HEK293 (cell line): Measurements from ENCODE around the gene LSM10.

Experiments used
- MEIS1 ChIP-seq: sonication (generic); formaldehyde crosslinking; IDR thresholded peaks from 2 replicates; pipeline ENCODE4 v1.8.1; 2022; ENCODE audit warnings: missing genetic modification reagents, mild to moderate bottlenecking, borderline replicate concordance
- REPIN1 ChIP-seq: fragments of 450-650 bp; formaldehyde crosslinking; IDR thresholded peaks from 2 replicates; pipeline ENCODE4 v1.5.1; 2017; ENCODE audit warnings: missing biosample characterization, missing genetic modification characterization, low read depth
- SCRT2 ChIP-seq: fragments of 450-650 bp; formaldehyde crosslinking; IDR thresholded peaks from 2 replicates; pipeline ENCODE4 v1.5.1; 2016; ENCODE audit warnings: missing biosample characterization, missing genetic modification characterization
- YY2 ChIP-seq: fragments of 450-650 bp; formaldehyde crosslinking; IDR thresholded peaks from 2 replicates; pipeline ENCODE4 v1.5.1; 2016; ENCODE audit warnings: missing biosample characterization, missing genetic modification characterization
- ZFP41 ChIP-seq: fragments of 450-650 bp; formaldehyde crosslinking; IDR thresholded peaks from 2 replicates; pipeline ENCODE4 v1.5.1; 2016; ENCODE audit warnings: missing biosample characterization, missing genetic modification characterization, borderline replicate concordance
- ZNF155 ChIP-seq: fragments of 450-650 bp; formaldehyde crosslinking; IDR thresholded peaks from 2 replicates; pipeline ENCODE4 v1.5.1; 2016; ENCODE audit warnings: missing biosample characterization, missing genetic modification characterization
- ZNF214 ChIP-seq: fragments of 450-650 bp; formaldehyde crosslinking; IDR thresholded peaks from 2 replicates; pipeline ENCODE4 v1.5.1; 2017; ENCODE audit warnings: missing biosample characterization, mild to moderate bottlenecking, missing genetic modification characterization, borderline replicate concordance
- ZNF239 ChIP-seq: fragments of 450-650 bp; formaldehyde crosslinking; IDR thresholded peaks from 2 replicates; pipeline ENCODE4 v1.5.1; 2016; ENCODE audit warnings: missing biosample characterization, missing genetic modification characterization
- ZNF324 ChIP-seq: fragments of 450-650 bp; formaldehyde crosslinking; IDR thresholded peaks from 2 replicates; pipeline ENCODE4 v1.5.1; 2016; ENCODE audit warnings: missing biosample characterization, missing genetic modification characterization
- ZNF555 ChIP-seq: fragments of 450-650 bp; formaldehyde crosslinking; conservative IDR thresholded peaks from 2 replicates; pipeline ENCODE4 v1.5.1; 2017; ENCODE audit warnings: missing biosample characterization, mild to moderate bottlenecking, missing genetic modification characterization, inconsistent platforms
- ZNF596 ChIP-seq: fragments of 450-650 bp; IDR thresholded peaks from 2 replicates; pipeline ENCODE4 v1.5.0; 2018; ENCODE audit warnings: missing biosample characterization, mild to moderate bottlenecking, missing genetic modification characterization, moderate library complexity
- ZNF629 ChIP-seq: fragments of 450-650 bp; formaldehyde crosslinking; IDR thresholded peaks from 2 replicates; pipeline ENCODE4 v1.5.1; 2017; ENCODE audit warnings: missing biosample characterization, missing genetic modification characterization
- ZNF701 ChIP-seq: fragments of 450-650 bp; formaldehyde crosslinking; IDR thresholded peaks from 2 replicates; pipeline ENCODE4 v1.5.1; 2016; ENCODE audit warnings: missing biosample characterization, missing genetic modification characterization
- ZNF777 ChIP-seq: fragments of 450-650 bp; formaldehyde crosslinking; IDR thresholded peaks from 2 replicates; pipeline ENCODE4 v1.5.1; 2017; ENCODE audit warnings: missing biosample characterization, missing genetic modification characterization, borderline replicate concordance
- TF ChIP-seq, protein P1 (sequence below): fragments of 450-650 bp; formaldehyde crosslinking; conservative IDR thresholded peaks from 2 replicates; pipeline ENCODE4 v1.5.1; 2016; ENCODE audit warnings: low read depth, missing biosample characterization, missing genetic modification characterization
- TF ChIP-seq, protein P2 (sequence below): fragments of 450-650 bp; formaldehyde crosslinking; IDR thresholded peaks from 2 replicates; pipeline ENCODE4 v1.5.1; 2016; ENCODE audit warnings: missing biosample characterization, missing genetic modification characterization
- TF ChIP-seq, protein P3 (sequence below): fragments of 450-650 bp; formaldehyde crosslinking; IDR thresholded peaks from 2 replicates; pipeline ENCODE4 v1.5.1; 2016; ENCODE audit warnings: missing biosample characterization, missing genetic modification characterization, borderline replicate concordance
- TF ChIP-seq, protein P4 (sequence below): fragments of 450-650 bp; formaldehyde crosslinking; IDR thresholded peaks from 2 replicates; pipeline ENCODE4 v1.5.1; 2016; ENCODE audit warnings: missing biosample characterization, missing genetic modification characterization
- TF ChIP-seq, protein P5 (sequence below): fragments of 450-650 bp; formaldehyde crosslinking; IDR thresholded peaks from 2 replicates; pipeline ENCODE4 v1.5.1; 2017; ENCODE audit warnings: missing biosample characterization, mild to moderate bottlenecking, missing genetic modification characterization, moderate library complexity
- TF ChIP-seq, protein P6 (sequence below): fragments of 450-650 bp; formaldehyde crosslinking; IDR thresholded peaks from 2 replicates; pipeline ENCODE4 v1.5.1; 2016; ENCODE audit warnings: missing biosample characterization, missing genetic modification characterization
- TF ChIP-seq, protein P7 (sequence below): fragments of 450-650 bp; formaldehyde crosslinking; IDR thresholded peaks from 2 replicates; pipeline ENCODE4 v1.5.1; 2017; ENCODE audit warnings: missing biosample characterization, missing genetic modification characterization

The LSM10 gene

DNA sequence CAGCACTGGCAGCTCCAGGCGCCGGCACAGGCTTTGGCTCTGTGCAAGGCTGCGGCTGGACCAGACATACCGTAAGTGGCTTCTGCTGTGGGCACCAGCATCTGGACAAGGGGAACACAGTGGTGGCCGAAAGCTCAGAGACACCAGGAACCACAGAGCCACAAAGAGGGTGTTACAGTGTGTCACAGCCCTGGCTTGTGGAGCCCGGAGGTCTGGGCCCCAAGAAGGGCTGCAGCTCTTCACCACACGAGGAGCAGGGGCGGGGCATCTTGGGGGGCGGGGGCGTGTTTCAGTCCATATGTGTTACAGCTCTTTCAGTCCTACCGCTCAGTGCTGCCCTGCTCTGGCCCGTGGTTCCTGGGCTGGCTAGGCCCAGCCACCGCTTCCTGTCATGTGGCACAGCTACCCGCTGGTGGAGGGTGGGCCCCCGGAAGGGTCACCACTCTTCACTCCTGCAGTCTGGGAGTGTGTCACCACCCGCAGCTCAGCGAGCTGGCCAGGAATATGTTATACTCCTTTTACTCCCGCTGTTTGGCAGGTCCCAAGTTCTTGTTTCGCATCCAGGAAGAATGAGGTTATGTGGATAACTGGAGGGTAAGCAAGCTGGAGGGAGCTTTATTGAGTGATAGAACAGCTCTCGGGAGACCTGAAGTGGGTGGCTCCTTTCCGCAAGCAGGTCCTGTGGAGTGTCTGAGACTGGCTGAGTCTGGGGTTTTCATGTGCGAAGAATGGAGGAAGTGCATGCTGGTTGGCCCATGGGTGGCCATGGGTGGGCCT is 3.3 kb upstream of the LSM10 start (continued):
- TF ChIP-seq, protein P1, sequence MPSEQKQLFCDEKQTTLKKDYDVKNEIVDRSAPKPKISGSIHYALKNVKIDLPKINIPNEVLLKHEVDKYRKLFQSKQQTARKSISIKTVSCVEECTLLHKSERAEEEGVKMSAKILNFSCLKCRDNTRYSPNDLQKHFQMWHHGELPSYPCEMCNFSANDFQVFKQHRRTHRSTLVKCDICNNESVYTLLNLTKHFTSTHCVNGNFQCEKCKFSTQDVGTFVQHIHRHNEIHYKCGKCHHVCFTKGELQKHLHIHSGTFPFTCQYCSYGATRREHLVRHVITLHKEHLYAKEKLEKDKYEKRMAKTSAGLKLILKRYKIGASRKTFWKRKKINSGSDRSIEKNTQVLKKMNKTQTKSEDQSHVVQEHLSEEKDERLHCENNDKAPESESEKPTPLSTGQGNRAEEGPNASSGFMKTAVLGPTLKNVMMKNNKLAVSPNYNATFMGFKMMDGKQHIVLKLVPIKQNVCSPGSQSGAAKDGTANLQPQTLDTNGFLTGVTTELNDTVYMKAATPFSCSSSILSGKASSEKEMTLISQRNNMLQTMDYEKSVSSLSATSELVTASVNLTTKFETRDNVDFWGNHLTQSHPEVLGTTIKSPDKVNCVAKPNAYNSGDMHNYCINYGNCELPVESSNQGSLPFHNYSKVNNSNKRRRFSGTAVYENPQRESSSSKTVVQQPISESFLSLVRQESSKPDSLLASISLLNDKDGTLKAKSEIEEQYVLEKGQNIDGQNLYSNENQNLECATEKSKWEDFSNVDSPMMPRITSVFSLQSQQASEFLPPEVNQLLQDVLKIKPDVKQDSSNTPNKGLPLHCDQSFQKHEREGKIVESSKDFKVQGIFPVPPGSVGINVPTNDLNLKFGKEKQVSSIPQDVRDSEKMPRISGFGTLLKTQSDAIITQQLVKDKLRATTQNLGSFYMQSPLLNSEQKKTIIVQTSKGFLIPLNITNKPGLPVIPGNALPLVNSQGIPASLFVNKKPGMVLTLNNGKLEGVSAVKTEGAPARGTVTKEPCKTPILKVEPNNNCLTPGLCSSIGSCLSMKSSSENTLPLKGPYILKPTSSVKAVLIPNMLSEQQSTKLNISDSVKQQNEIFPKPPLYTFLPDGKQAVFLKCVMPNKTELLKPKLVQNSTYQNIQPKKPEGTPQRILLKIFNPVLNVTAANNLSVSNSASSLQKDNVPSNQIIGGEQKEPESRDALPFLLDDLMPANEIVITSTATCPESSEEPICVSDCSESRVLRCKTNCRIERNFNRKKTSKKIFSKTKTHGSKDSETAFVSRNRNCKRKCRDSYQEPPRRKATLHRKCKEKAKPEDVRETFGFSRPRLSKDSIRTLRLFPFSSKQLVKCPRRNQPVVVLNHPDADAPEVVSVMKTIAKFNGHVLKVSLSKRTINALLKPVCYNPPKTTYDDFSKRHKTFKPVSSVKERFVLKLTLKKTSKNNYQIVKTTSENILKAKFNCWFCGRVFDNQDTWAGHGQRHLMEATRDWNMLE = peak; percentile 32
- TF ChIP-seq, protein P2, sequence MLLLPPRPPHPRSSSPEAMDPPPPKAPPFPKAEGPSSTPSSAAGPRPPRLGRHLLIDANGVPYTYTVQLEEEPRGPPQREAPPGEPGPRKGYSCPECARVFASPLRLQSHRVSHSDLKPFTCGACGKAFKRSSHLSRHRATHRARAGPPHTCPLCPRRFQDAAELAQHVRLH (tag by site-specific recombination) = peak; percentile 91
- TF ChIP-seq, protein P3, sequence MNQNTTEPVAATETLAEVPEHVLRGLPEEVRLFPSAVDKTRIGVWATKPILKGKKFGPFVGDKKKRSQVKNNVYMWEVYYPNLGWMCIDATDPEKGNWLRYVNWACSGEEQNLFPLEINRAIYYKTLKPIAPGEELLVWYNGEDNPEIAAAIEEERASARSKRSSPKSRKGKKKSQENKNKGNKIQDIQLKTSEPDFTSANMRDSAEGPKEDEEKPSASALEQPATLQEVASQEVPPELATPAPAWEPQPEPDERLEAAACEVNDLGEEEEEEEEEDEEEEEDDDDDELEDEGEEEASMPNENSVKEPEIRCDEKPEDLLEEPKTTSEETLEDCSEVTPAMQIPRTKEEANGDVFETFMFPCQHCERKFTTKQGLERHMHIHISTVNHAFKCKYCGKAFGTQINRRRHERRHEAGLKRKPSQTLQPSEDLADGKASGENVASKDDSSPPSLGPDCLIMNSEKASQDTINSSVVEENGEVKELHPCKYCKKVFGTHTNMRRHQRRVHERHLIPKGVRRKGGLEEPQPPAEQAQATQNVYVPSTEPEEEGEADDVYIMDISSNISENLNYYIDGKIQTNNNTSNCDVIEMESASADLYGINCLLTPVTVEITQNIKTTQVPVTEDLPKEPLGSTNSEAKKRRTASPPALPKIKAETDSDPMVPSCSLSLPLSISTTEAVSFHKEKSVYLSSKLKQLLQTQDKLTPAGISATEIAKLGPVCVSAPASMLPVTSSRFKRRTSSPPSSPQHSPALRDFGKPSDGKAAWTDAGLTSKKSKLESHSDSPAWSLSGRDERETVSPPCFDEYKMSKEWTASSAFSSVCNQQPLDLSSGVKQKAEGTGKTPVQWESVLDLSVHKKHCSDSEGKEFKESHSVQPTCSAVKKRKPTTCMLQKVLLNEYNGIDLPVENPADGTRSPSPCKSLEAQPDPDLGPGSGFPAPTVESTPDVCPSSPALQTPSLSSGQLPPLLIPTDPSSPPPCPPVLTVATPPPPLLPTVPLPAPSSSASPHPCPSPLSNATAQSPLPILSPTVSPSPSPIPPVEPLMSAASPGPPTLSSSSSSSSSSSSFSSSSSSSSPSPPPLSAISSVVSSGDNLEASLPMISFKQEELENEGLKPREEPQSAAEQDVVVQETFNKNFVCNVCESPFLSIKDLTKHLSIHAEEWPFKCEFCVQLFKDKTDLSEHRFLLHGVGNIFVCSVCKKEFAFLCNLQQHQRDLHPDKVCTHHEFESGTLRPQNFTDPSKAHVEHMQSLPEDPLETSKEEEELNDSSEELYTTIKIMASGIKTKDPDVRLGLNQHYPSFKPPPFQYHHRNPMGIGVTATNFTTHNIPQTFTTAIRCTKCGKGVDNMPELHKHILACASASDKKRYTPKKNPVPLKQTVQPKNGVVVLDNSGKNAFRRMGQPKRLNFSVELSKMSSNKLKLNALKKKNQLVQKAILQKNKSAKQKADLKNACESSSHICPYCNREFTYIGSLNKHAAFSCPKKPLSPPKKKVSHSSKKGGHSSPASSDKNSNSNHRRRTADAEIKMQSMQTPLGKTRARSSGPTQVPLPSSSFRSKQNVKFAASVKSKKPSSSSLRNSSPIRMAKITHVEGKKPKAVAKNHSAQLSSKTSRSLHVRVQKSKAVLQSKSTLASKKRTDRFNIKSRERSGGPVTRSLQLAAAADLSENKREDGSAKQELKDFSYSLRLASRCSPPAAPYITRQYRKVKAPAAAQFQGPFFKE = no peak
- TF ChIP-seq ZNF596 (tag by site-specific recombination) = no peak
- TF ChIP-seq YY2 (tag by site-specific recombination) = no peak
- TF ChIP-seq, protein P4, sequence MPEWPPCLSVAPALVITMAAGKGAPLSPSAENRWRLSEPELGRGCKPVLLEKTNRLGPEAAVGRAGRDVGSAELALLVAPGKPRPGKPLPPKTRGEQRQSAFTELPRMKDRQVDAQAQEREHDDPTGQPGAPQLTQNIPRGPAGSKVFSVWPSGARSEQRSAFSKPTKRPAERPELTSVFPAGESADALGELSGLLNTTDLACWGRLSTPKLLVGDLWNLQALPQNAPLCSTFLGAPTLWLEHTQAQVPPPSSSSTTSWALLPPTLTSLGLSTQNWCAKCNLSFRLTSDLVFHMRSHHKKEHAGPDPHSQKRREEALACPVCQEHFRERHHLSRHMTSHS (tag by site-specific recombination) = no peak
- TF ChIP-seq ZFP41 (tag by site-specific recombination) = no peak
- TF ChIP-seq SCRT2 (tag by site-specific recombination) = no peak
- TF ChIP-seq ZNF324 (tag by site-specific recombination) = peak; percentile 66; the same call in 1 of the 2 replicates
- TF ChIP-seq ZNF214 (tag by site-specific recombination) = no peak
- TF ChIP-seq ZNF777 (tag by site-specific recombination) = no peak
- TF ChIP-seq, protein P5, sequence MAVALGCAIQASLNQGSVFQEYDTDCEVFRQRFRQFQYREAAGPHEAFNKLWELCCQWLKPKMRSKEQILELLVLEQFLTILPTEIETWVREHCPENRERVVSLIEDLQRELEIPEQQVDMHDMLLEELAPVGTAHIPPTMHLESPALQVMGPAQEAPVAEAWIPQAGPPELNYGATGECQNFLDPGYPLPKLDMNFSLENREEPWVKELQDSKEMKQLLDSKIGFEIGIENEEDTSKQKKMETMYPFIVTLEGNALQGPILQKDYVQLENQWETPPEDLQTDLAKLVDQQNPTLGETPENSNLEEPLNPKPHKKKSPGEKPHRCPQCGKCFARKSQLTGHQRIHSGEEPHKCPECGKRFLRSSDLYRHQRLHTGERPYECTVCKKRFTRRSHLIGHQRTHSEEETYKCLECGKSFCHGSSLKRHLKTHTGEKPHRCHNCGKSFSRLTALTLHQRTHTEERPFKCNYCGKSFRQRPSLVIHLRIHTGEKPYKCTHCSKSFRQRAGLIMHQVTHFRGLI = no peak
- TF ChIP-seq ZNF239 (tag by site-specific recombination) = no peak
- no peak for TF ChIP-seq ZNF701
- no peak for TF ChIP-seq MEIS1
- TF ChIP-seq ZNF629 (tag by site-specific recombination) = peak; percentile 45; the same call in 1 of the 2 replicates
- TF ChIP-seq REPIN1 (tag by site-specific recombination) = no peak
- TF ChIP-seq ZNF555 = no peak
- no peak for TF ChIP-seq ZNF155 (tag by site-specific recombination)
- TF ChIP-seq, protein P6, sequence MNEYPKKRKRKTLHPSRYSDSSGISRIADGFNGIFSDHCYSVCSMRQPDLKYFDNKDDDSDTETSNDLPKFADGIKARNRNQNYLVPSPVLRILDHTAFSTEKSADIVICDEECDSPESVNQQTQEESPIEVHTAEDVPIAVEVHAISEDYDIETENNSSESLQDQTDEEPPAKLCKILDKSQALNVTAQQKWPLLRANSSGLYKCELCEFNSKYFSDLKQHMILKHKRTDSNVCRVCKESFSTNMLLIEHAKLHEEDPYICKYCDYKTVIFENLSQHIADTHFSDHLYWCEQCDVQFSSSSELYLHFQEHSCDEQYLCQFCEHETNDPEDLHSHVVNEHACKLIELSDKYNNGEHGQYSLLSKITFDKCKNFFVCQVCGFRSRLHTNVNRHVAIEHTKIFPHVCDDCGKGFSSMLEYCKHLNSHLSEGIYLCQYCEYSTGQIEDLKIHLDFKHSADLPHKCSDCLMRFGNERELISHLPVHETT (tag by site-specific recombination) = no peak
- TF ChIP-seq, protein P7, sequence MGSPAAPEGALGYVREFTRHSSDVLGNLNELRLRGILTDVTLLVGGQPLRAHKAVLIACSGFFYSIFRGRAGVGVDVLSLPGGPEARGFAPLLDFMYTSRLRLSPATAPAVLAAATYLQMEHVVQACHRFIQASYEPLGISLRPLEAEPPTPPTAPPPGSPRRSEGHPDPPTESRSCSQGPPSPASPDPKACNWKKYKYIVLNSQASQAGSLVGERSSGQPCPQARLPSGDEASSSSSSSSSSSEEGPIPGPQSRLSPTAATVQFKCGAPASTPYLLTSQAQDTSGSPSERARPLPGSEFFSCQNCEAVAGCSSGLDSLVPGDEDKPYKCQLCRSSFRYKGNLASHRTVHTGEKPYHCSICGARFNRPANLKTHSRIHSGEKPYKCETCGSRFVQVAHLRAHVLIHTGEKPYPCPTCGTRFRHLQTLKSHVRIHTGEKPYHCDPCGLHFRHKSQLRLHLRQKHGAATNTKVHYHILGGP = no peak
